T-helper 2 cell treated with Interferon-gamma antibody and Interleukin-4, amounts not matched to agents 5 μg/mL and 100 μg/mL, for 36 hours (primary cell): ENCODE data around the gene EYA4.

ENCODE experiments used
- DNase-seq: peaks from one replicate; pipeline ENCODE4 v3.0.0; 2021; ENCODE audit warnings: low spot score
- H3K27ac Mint-ChIP-seq: one replicate; pipeline ENCODE4 v1.8.0; 2021; ENCODE audit warnings: mild to moderate bottlenecking, mixed read lengths
- H3K27me3 Mint-ChIP-seq: one replicate; pipeline ENCODE4 v1.8.0; 2021; ENCODE audit warnings: low read depth, mixed read lengths
- H3K36me3 Mint-ChIP-seq: one replicate; pipeline ENCODE4 v1.8.0; 2021; ENCODE audit warnings: low read depth, mixed read lengths
- H3K4me1 Mint-ChIP-seq: one replicate; pipeline ENCODE4 v1.8.0; 2021; ENCODE audit warnings: low read depth, mixed read lengths
- H3K4me3 Mint-ChIP-seq: one replicate; pipeline ENCODE4 v1.8.0; 2022; ENCODE audit warnings: mild to moderate bottlenecking, moderate library complexity, mixed read lengths
- H3K9me3 Mint-ChIP-seq: one replicate; pipeline ENCODE4 v1.8.0; 2021; ENCODE audit warnings: mixed read lengths

EYA4 gene

GRCh38 chr6:133504761-133505160 lies 263.6 kb downstream of the EYA4 start:
- Mint-ChIP-seq H3K4me1 (no peaks in the 10 kb centered on the region), H3K36me3 (no peaks in the 10 kb centered on the region), H3K4me3 (no peak overlapping the region), H3K9me3 (no peaks in the 10 kb centered on the region), H3K27me3 (peaks cover 2% of the 10 kb centered on the region), H3K27ac (no peak overlapping the region)
- no peak for DNase-seq

- no peaks in the 10 kb centered on the region for H3K9me3 Mint-ChIP-seq
- H3K27me3 Mint-ChIP-seq, result peaks cover 2% of the 10 kb centered on the region
- no peak overlapping the region for H3K27ac Mint-ChIP-seq
- DNase-seq, result no peak
- no peak overlapping the region for H3K4me3 Mint-ChIP-seq
- H3K36me3 Mint-ChIP-seq, result no peaks in the 10 kb centered on the region
- no peaks in the 10 kb centered on the region for H3K4me1 Mint-ChIP-seq
Measured at GRCh38 chr6:133505681-133506080, 264.5 kb downstream of the EYA4 start.

GRCh38 chr6:133512410-133513016 lies 271.4 kb downstream of the EYA4 start:
- Mint-ChIP-seq H3K27ac (no peak overlapping the region), H3K36me3 (no peaks in the 10 kb centered on the region), H3K4me1 (no peaks in the 10 kb centered on the region), H3K9me3 (no peaks in the 10 kb centered on the region), H3K4me3 (no peak overlapping the region), H3K27me3 (peaks cover 4% of the 10 kb centered on the region)
- no peak for DNase-seq

- no peaks in the 10 kb centered on the region for H3K4me1 Mint-ChIP-seq
- peaks cover 2% of the 10 kb centered on the region for H3K27me3 Mint-ChIP-seq
- H3K9me3 Mint-ChIP-seq, result no peaks in the 10 kb centered on the region
- H3K4me3 Mint-ChIP-seq, result no peak overlapping the region
- no peak for DNase-seq
- no peak overlapping the region for H3K27ac Mint-ChIP-seq
- H3K36me3 Mint-ChIP-seq, result no peaks in the 10 kb centered on the region
Measured at GRCh38 chr6:133523816-133524215, 282.7 kb downstream of the EYA4 start.

- Mint-ChIP-seq H3K4me1 (no peaks in the 10 kb centered on the region), H3K27me3 (peaks cover 2% of the 10 kb centered on the region), H3K4me3 (no peak overlapping the region), H3K9me3 (no peaks in the 10 kb centered on the region), H3K36me3 (no peaks in the 10 kb centered on the region), H3K27ac (no peak overlapping the region)
- DNase-seq, result no peak
Measured at GRCh38 chr6:133526436-133526835, 285.3 kb downstream of the EYA4 start.

- H3K27ac Mint-ChIP-seq, result no peak overlapping the region
- no peak for DNase-seq
- no peaks in the 10 kb centered on the region for H3K36me3 Mint-ChIP-seq
Measured at GRCh38 chr6:133528566-133528965, 287.4 kb downstream of the EYA4 start.

GRCh38 chr6:133532908-133533307 lies 291.8 kb downstream of the EYA4 start:
- peaks cover 2% of the 10 kb centered on the region for H3K27me3 Mint-ChIP-seq
- no peak overlapping the region for H3K4me3 Mint-ChIP-seq
- no peak overlapping the region for H3K27ac Mint-ChIP-seq
- H3K9me3 Mint-ChIP-seq, result no peaks in the 10 kb centered on the region
- no peaks in the 10 kb centered on the region for H3K4me1 Mint-ChIP-seq
- DNase-seq, result no peak
- no peaks in the 10 kb centered on the region for H3K36me3 Mint-ChIP-seq

More at GRCh38 chr6:133528566-133528965, 287.4 kb downstream of the EYA4 start:
- Mint-ChIP-seq H3K9me3 (no peaks in the 10 kb centered on the region), H3K4me1 (no peaks in the 10 kb centered on the region), H3K27me3 (peaks cover 2% of the 10 kb centered on the region), H3K4me3 (no peak overlapping the region)

- no peaks in the 10 kb centered on the region for H3K9me3 Mint-ChIP-seq
- H3K4me3 Mint-ChIP-seq, result no peak overlapping the region
- no peaks in the 10 kb centered on the region for H3K4me1 Mint-ChIP-seq
- no peaks in the 10 kb centered on the region for H3K27me3 Mint-ChIP-seq
- DNase-seq, result no peak
- no peak overlapping the region for H3K27ac Mint-ChIP-seq
- H3K36me3 Mint-ChIP-seq, result no peaks in the 10 kb centered on the region
Measured at GRCh38 chr6:133539502-133540259, 298.5 kb downstream of the EYA4 start.

- Mint-ChIP-seq H3K27ac (no peak overlapping the region), H3K4me1 (no peaks in the 10 kb centered on the region), H3K36me3 (no peaks in the 10 kb centered on the region), H3K27me3 (no peaks in the 10 kb centered on the region), H3K4me3 (no peak overlapping the region), H3K9me3 (no peaks in the 10 kb centered on the region)
- no peak for DNase-seq
Measured at GRCh38 chr6:133540361-133540760, 299.2 kb downstream of the EYA4 start.

GRCh38 chr6:133541040-133541439 lies 299.9 kb downstream of the EYA4 start:
- Mint-ChIP-seq H3K36me3 (no peaks in the 10 kb centered on the region), H3K27me3 (no peaks in the 10 kb centered on the region), H3K27ac (no peak overlapping the region)

GRCh38 chr6:133542056-133542821 lies 301.1 kb downstream of the EYA4 start:
- Mint-ChIP-seq H3K36me3 (no peaks in the 10 kb centered on the region), H3K27ac (no peak overlapping the region), H3K27me3 (no peaks in the 10 kb centered on the region), H3K4me1 (no peaks in the 10 kb centered on the region), H3K4me3 (no peak overlapping the region), H3K9me3 (no peaks in the 10 kb centered on the region)
- no peak for DNase-seq

More at GRCh38 chr6:133541040-133541439, 299.9 kb downstream of the EYA4 start:
- Mint-ChIP-seq H3K9me3 (no peaks in the 10 kb centered on the region), H3K4me3 (no peak overlapping the region), H3K4me1 (no peaks in the 10 kb centered on the region)
- DNase-seq, result no peak

- H3K4me1 Mint-ChIP-seq, result no peaks in the 10 kb centered on the region
- no peaks in the 10 kb centered on the region for H3K27me3 Mint-ChIP-seq
- DNase-seq, result no peak
- H3K4me3 Mint-ChIP-seq, result no peak overlapping the region
- H3K9me3 Mint-ChIP-seq, result no peaks in the 10 kb centered on the region
- no peaks in the 10 kb centered on the region for H3K36me3 Mint-ChIP-seq
- no peak overlapping the region for H3K27ac Mint-ChIP-seq
Measured at GRCh38 chr6:133544419-133544818, 303.3 kb downstream of the EYA4 start.

- Mint-ChIP-seq H3K9me3 (no peaks in the 10 kb centered on the region), H3K4me3 (no peak overlapping the region), H3K27ac (no peak overlapping the region), H3K4me1 (no peaks in the 10 kb centered on the region), H3K27me3 (peaks cover 2% of the 10 kb centered on the region), H3K36me3 (no peaks in the 10 kb centered on the region)
- no peak for DNase-seq
Measured at GRCh38 chr6:133546098-133546497, 304.9 kb downstream of the EYA4 start.

- Mint-ChIP-seq H3K4me3 (no peak overlapping the region), H3K4me1 (no peaks in the 10 kb centered on the region), H3K9me3 (no peaks in the 10 kb centered on the region), H3K36me3 (no peaks in the 10 kb centered on the region), H3K27me3 (peaks cover 2% of the 10 kb centered on the region), H3K27ac (no peak overlapping the region)
- DNase-seq, result no peak
Measured at GRCh38 chr6:133547136-133547535, 306.0 kb downstream of the EYA4 start.
